HepG2 (cell line): ENCODE results near the gene PRSS22. TPM values are rescaled to one million over a fixed set of nuclear protein-coding genes. Genes with fewer than 3 reads are reported as not detected.

Experiments
- ETS1 ChIP-seq: sonication (generic); formaldehyde crosslinking; IDR thresholded peaks from 2 replicates; pipeline ENCODE4 v1.4.0; 2020; ENCODE audit warnings: missing genetic modification reagents
- EZH2 ChIP-seq: conservative IDR thresholded peaks from 2 replicates; pipeline ENCODE4 v1.6.1; 2012; ENCODE audit warnings: mild to moderate bottlenecking, low read depth, low read length, moderate library complexity
- HMG20B ChIP-seq: conservative IDR thresholded peaks from 2 replicates; pipeline ENCODE4 v1.6.1; 2016; ENCODE audit warnings: missing genetic modification reagents, missing compliant biosample characterization
- NFAT5 ChIP-seq: sonication (generic); formaldehyde crosslinking; IDR thresholded peaks from 2 replicates; pipeline ENCODE4 v1.4.0; 2020; ENCODE audit warnings: missing genetic modification reagents
- SNRNP70 ChIP-seq: fragments of 200-400 bp; formaldehyde crosslinking; IDR thresholded peaks from 2 replicates; pipeline ENCODE4 v1.6.1; 2017; ENCODE audit warnings: mild to moderate bottlenecking, low read depth, low read length, moderate library complexity
- TEAD3 ChIP-seq: optimal IDR thresholded peaks from 2 replicates; pipeline ENCODE3; 2016; ENCODE audit warnings: borderline replicate concordance
- YY1 ChIP-seq: IDR thresholded peaks from 2 replicates; pipeline ENCODE4 v1.6.1; 2011; ENCODE audit warnings: low read length, low read depth, moderate library complexity, mild to moderate bottlenecking; ENCODE audit not compliant: insufficient read depth, insufficient replicate concordance
- ZNF563 ChIP-seq: sonication (generic); formaldehyde crosslinking; IDR thresholded peaks from 2 replicates; pipeline ENCODE4 v1.8.0; 2022; ENCODE audit warnings: mild to moderate bottlenecking, moderate library complexity, missing genetic modification reagents
- ZNF609 ChIP-seq: sonication (generic); formaldehyde crosslinking; IDR thresholded peaks from 2 replicates; pipeline ENCODE4 v1.4.0; 2020; ENCODE audit warnings: mild to moderate bottlenecking, missing genetic modification reagents, borderline replicate concordance
- ZNF703 ChIP-seq: sonication (generic); formaldehyde crosslinking; IDR thresholded peaks from 2 replicates; pipeline ENCODE4 v1.5.1; 2020; ENCODE audit warnings: missing genetic modification reagents, mild to moderate bottlenecking, moderate library complexity, borderline replicate concordance
- polyA plus RNA-seq, 8 experiments: library from polyadenylated mRNA; depleted of rRNA in 3 of 8; stranded (reverse) in 7 of 8; unstranded in 1 of 8; fragments of >200 nt; fragmentation: Illumina TruSeq in 4 of 8; extraction: Trizol in 4 of 8; gene quantifications; 2 replicates each; pipeline versions ENCODE4 v1.2.1 to v1.2.3, GENCODE V29; 2011 to 2016; ENCODE audit warnings: low read depth in 4 of 8, missing spikeins in 1 of 8, mixed read lengths in 1 of 8; ENCODE audit not compliant: insufficient read depth in 1 of 8
- total RNA-seq, 5 experiments: library from RNA; depleted of rRNA; stranded (reverse); fragments of >200 nt; fragmentation: Illumina TruSeq; extraction: Trizol; gene quantifications; 2 replicates each; pipeline ENCODE4 v1.2.3, GENCODE V29; 2016; ENCODE audit warnings: low read depth in 1 of 5

Gene PRSS22
- total and polyA plus RNA-seq, 2 of the 13 experiments (the other 11 are each of a cell fraction or from before 2014, with no cell fraction given), result 0.24 to 0.32 TPM

GRCh38 chr16:2905241-2905987, 47.4 kb upstream of the PRSS22 start (continued):
- peak; percentile 69; the same call in 1 of the 2 replicates for TF ChIP-seq NFAT5 (CRISPR knock-in tag)
- TF ChIP-seq TEAD3 (CRISPR knock-in tag), result peak; percentile 76
- TF ChIP-seq ZNF703 (CRISPR knock-in tag), result 0 out of 2 replicates have a peak, but pooled peaks have one; percentile 39
- peak; percentile 53; the same call in 1 of the 2 replicates for TF ChIP-seq ZNF609 (CRISPR knock-in tag)
- no peak for TF ChIP-seq SNRNP70
- TF ChIP-seq ETS1 (CRISPR knock-in tag), result 0 out of 2 replicates have a peak, but pooled peaks have one; percentile 31
- no peak for TF ChIP-seq ZNF563 (CRISPR knock-in tag)
- TF ChIP-seq HMG20B, result no peak
- TF ChIP-seq YY1, result peak; percentile 57
- no peak for TF ChIP-seq EZH2
